ENCODE measurements around the gene TNFAIP2.
A peak's percentile ranks its signal among the peaks of the same experiment; 100 is the strongest.

GRCh38 chr14:103105580-103106150 lies 17.6 kb upstream of the TNFAIP2 start:
- TF ChIP-seq CTCF (conservative IDR thresholded peaks at IDR 0.05 in 1 of 2, IDR thresholded peaks at IDR 0.05 in 1 of 2; ENCODE audit: extremely low read depth in 1 of 2, insufficient read depth in 1 of 2, low read depth in 1 of 2, low read length in 2 of 2) (peak in 1 of 2 donors; percentile 25), EZH2 (IDR thresholded peaks at IDR 0.05; ENCODE audit: borderline replicate concordance, low read length) (no peak)
